ENCODE results near the gene MAGI1. TPM values are rescaled to one million over a fixed set of nuclear protein-coding genes. Genes with fewer than 3 reads are reported as not detected.

MAGI1 gene
- total and polyA plus RNA-seq, 4 donors: 5.0 to 69.2 (median 28.5) TPM

GRCh38 chr3:65745306-65745705 lies 293.4 kb downstream of the MAGI1 start:
- H3K9me3 ChIP-seq (ENCODE audit: control insufficient read depth, low read length): no peaks in the 10 kb centered on the region
- no peaks in the 10 kb centered on the region for H3K27me3 ChIP-seq (ENCODE audit: control insufficient read depth in 1 of 2, insufficient read depth in 2 of 2, low read length in 1 of 2)
- no peak overlapping the region for H3K4me3 ChIP-seq (ENCODE audit: low read length in 2 of 2)
- no peaks in the 10 kb centered on the region for H3K4me1 ChIP-seq (ENCODE audit: control insufficient read depth in 1 of 2, insufficient read depth in 2 of 2, low read length in 2 of 2)
- no peak overlapping the region for H3K27ac ChIP-seq (ENCODE audit: low read depth in 1 of 2, low read length in 2 of 2)
- H3K36me3 ChIP-seq (ENCODE audit: control insufficient read depth in 1 of 2, insufficient read depth in 2 of 2, low read length in 1 of 2): no peaks in the 10 kb centered on the region
- no peak for ATAC-seq (ENCODE audit: low FRiP score)
- intact Hi-C loops (cut with DNase I): no loop called here
- no peak for DNase-seq
- 92 to 99% methylated on average over 2 of the region's 2 CpGs for WGBS, 2 donors

DNA sequence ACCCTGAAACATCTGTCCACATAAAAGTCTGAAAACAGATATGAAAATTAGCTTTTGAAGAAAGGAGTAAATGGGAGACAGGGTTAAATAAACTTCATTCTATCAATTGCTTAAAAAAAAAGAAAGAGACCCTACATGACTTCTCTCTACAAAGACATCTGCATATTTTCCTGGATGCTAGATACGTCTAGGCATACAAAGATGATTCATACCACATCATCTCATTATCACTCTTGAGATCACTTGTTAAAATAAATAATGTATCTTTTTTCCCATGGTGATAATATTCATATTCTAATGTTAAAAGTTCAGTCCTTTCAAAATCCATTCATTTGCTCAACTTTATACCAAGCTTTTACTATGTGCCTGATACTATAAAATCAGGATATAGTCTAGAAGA lies 295.8 kb downstream of the MAGI1 start:
- 70 to 81% methylated on average over 1 of the region's 1 CpG for WGBS, 2 donors
- Histone ChIP-seq H3K4me1 (ENCODE audit: control insufficient read depth in 1 of 2, insufficient read depth in 2 of 2, low read length in 2 of 2) (no peaks in the 10 kb centered on the region), H3K27ac (ENCODE audit: low read depth in 1 of 2, low read length in 2 of 2) (no peak overlapping the region), H3K36me3 (ENCODE audit: control insufficient read depth in 1 of 2, insufficient read depth in 2 of 2, low read length in 1 of 2) (no peaks in the 10 kb centered on the region), H3K9me3 (ENCODE audit: control insufficient read depth, low read length) (no peaks in the 10 kb centered on the region), H3K27me3 (ENCODE audit: control insufficient read depth in 1 of 2, insufficient read depth in 2 of 2, low read length in 1 of 2) (no peaks in the 10 kb centered on the region), H3K4me3 (ENCODE audit: low read length in 2 of 2) (no peak overlapping the region)
- ATAC-seq (ENCODE audit: low FRiP score) (no peak), DNase-seq (no peak)
- intact Hi-C loops (cut with DNase I): no loop called here

GRCh38 chr3:65741540-65741939 lies 297.2 kb downstream of the MAGI1 start:
- DNase-seq (no peak), ATAC-seq (ENCODE audit: low FRiP score) (no peak)
- Histone ChIP-seq H3K4me1 (ENCODE audit: control insufficient read depth in 1 of 2, insufficient read depth in 2 of 2, low read length in 2 of 2) (no peaks in the 10 kb centered on the region), H3K27me3 (ENCODE audit: control insufficient read depth in 1 of 2, insufficient read depth in 2 of 2, low read length in 1 of 2) (no peaks in the 10 kb centered on the region), H3K36me3 (ENCODE audit: control insufficient read depth in 1 of 2, insufficient read depth in 2 of 2, low read length in 1 of 2) (no peaks in the 10 kb centered on the region), H3K4me3 (ENCODE audit: low read length in 2 of 2) (no peak overlapping the region), H3K9me3 (ENCODE audit: control insufficient read depth, low read length) (no peaks in the 10 kb centered on the region), H3K27ac (ENCODE audit: low read depth in 1 of 2, low read length in 2 of 2) (no peak overlapping the region)
- intact Hi-C loops (cut with DNase I): no loop called here
- WGBS, 2 donors: 90 to 91% methylated on average over 4 of the region's 4 CpGs

- Histone ChIP-seq H3K36me3 (ENCODE audit: control insufficient read depth in 1 of 2, insufficient read depth in 2 of 2, low read length in 1 of 2) (no peaks in the 10 kb centered on the region), H3K9me3 (ENCODE audit: control insufficient read depth, low read length) (no peaks in the 10 kb centered on the region), H3K4me3 (ENCODE audit: low read length in 2 of 2) (no peak overlapping the region), H3K27ac (ENCODE audit: low read depth in 1 of 2, low read length in 2 of 2) (no peak overlapping the region), H3K4me1 (ENCODE audit: control insufficient read depth in 1 of 2, insufficient read depth in 2 of 2, low read length in 2 of 2) (no peaks in the 10 kb centered on the region), H3K27me3 (ENCODE audit: control insufficient read depth in 1 of 2, insufficient read depth in 2 of 2, low read length in 1 of 2) (no peaks in the 10 kb centered on the region)
- 56 to 58% methylated on average over 3 of the region's 3 CpGs for WGBS, 2 donors
- intact Hi-C loops (cut with DNase I): loop anchor here in 1 of 2 donors (10.0 kb wide), 1 partner anchor 1205 kb away; no protein-coding TSS in a partner anchor
- no peak for DNase-seq
- ATAC-seq (ENCODE audit: low FRiP score): no peak
Measured at GRCh38 chr3:65739901-65740541, 298.7 kb downstream of the MAGI1 start.

GRCh38 chr3:65734792-65735191 lies 303.9 kb downstream of the MAGI1 start:
- ATAC-seq (ENCODE audit: low FRiP score) (no peak), DNase-seq (no peak)
- WGBS, 2 donors: 81 to 100% methylated on average over 1 of the region's 1 CpG
- no peaks in the 10 kb centered on the region for H3K4me1 ChIP-seq (ENCODE audit: control insufficient read depth in 1 of 2, insufficient read depth in 2 of 2, low read length in 2 of 2)
- H3K36me3 ChIP-seq (ENCODE audit: control insufficient read depth in 1 of 2, insufficient read depth in 2 of 2, low read length in 1 of 2): no peaks in the 10 kb centered on the region
- H3K27ac ChIP-seq (ENCODE audit: low read depth in 1 of 2, low read length in 2 of 2): no peak overlapping the region
- no peaks in the 10 kb centered on the region for H3K9me3 ChIP-seq (ENCODE audit: control insufficient read depth, low read length)
- H3K27me3 ChIP-seq (ENCODE audit: control insufficient read depth in 1 of 2, insufficient read depth in 2 of 2, low read length in 1 of 2): no peaks in the 10 kb centered on the region
- H3K4me3 ChIP-seq (ENCODE audit: low read length in 2 of 2): no peak overlapping the region
- intact Hi-C loops (cut with DNase I): loop anchor here (5.0 to 10.0 kb wide), 4 partner anchors 117 to 1200 kb away; no protein-coding TSS in a partner anchor

DNA sequence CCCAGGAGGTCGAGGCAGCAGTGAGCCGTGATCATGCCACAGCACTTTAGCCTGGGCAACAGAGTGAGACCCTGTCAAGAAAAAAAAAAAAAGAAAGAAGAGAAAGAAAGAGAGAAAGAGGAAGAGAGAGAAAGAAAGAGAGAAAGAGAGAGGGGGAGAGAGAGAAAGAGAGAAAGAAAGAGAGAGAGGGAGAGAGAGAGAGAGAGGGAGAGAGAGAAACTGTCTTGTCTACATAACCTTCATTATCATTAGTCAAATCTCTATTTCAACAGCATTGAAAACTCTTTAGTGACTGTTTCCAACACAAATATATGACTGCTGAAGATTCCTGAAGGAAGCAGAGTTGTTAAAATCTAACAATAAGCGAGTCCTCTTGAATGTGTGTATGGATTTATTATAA lies 304.3 kb downstream of the MAGI1 start:
- Histone ChIP-seq H3K27ac (ENCODE audit: low read depth in 1 of 2, low read length in 2 of 2) (no peak overlapping the region), H3K4me3 (ENCODE audit: low read length in 2 of 2) (no peak overlapping the region), H3K4me1 (ENCODE audit: control insufficient read depth in 1 of 2, insufficient read depth in 2 of 2, low read length in 2 of 2) (no peaks in the 10 kb centered on the region), H3K36me3 (ENCODE audit: control insufficient read depth in 1 of 2, insufficient read depth in 2 of 2, low read length in 1 of 2) (no peaks in the 10 kb centered on the region), H3K27me3 (ENCODE audit: control insufficient read depth in 1 of 2, insufficient read depth in 2 of 2, low read length in 1 of 2) (no peaks in the 10 kb centered on the region), H3K9me3 (ENCODE audit: control insufficient read depth, low read length) (no peaks in the 10 kb centered on the region)
- DNase-seq: no peak
- 89 to 92% methylated on average over 3 of the region's 3 CpGs for WGBS, 2 donors
- intact Hi-C loops (cut with DNase I): loop anchor here (5.0 to 10.0 kb wide), 4 partner anchors 117 to 1200 kb away; no protein-coding TSS in a partner anchor
- no peak for ATAC-seq (ENCODE audit: low FRiP score)

DNA sequence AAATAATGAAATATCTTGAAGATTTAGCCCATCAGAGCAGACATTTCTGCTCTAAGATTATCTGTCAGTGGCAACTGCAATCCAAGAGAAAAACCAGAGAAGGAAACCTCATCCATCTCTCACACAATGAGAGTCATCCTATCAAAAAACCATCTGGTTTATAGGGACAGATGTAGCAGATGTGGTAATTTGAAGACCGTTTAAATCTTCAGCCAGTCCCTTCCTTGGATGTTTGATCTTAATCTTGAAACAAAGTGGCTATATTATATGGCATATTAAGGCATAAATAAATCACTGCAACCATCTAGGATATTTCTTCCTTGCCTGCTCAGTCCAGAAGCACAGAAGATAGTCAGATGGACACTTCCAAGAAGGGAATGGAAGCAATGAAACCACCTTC lies 305.3 kb downstream of the MAGI1 start:
- Histone ChIP-seq H3K27ac (ENCODE audit: low read depth in 1 of 2, low read length in 2 of 2) (no peak overlapping the region), H3K36me3 (ENCODE audit: control insufficient read depth in 1 of 2, insufficient read depth in 2 of 2, low read length in 1 of 2) (no peaks in the 10 kb centered on the region), H3K4me1 (ENCODE audit: control insufficient read depth in 1 of 2, insufficient read depth in 2 of 2, low read length in 2 of 2) (no peaks in the 10 kb centered on the region), H3K4me3 (ENCODE audit: low read length in 2 of 2) (no peak overlapping the region), H3K27me3 (ENCODE audit: control insufficient read depth in 1 of 2, insufficient read depth in 2 of 2, low read length in 1 of 2) (no peaks in the 10 kb centered on the region), H3K9me3 (ENCODE audit: control insufficient read depth, low read length) (no peaks in the 10 kb centered on the region)
- no peak for ATAC-seq (ENCODE audit: low FRiP score)
- intact Hi-C loops (cut with DNase I): loop anchor here (5.0 to 10.0 kb wide), 4 partner anchors 116 to 1199 kb away; no protein-coding TSS in a partner anchor
- DNase-seq: no peak
- WGBS, 2 donors: 88 to 92% methylated on average over 1 of the region's 1 CpG

DNA sequence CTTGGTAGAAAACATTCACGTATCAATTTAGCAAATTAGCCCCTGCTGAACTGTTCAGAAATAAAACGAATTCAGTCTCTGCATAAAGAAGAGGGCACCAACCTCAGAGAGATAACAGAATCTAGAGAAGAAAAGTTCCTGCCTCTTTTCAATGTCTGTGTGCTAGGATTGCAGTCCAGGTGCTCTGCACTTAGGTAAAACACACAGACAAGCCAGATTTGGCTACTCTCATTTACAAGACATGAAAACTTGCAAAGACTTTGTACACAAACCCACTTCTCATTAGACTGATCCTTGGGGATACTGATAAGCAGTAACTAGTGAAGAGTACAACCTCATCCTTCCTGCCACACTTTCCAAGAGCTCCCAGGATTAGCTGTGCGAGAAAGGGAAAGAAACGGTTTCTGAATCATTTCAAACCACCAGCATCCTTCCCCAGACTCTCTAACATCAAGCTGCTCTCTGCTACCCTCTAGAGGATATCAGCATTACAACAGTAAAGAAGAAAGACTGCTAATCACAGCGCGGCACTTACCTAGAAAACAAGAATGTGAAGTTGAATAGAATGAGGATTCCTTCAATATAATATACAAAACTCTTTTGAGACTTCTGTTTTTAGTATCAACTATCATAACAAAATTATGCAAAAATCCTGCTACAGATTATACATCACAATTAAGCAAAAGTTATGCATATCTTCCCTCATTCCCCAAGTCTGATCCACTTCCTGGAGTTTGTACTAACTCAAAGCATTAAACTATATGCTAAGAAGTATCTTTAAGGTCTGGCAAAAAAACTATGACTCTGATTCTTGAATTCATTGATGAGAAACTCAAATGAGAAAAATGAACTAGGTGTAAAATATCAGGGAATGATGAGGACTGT lies 306.4 kb downstream of the MAGI1 start:
- intact Hi-C loops (cut with DNase I): loop anchor here (5.0 to 10.0 kb wide), 4 partner anchors 115 to 1197 kb away; no protein-coding TSS in a partner anchor
- no peak overlapping the region for H3K27ac ChIP-seq (ENCODE audit: low read depth in 1 of 2, low read length in 2 of 2)
- H3K9me3 ChIP-seq (ENCODE audit: control insufficient read depth, low read length): no peaks in the 10 kb centered on the region
- WGBS, 2 donors: 31 to 32% methylated on average over 6 of the region's 6 CpGs
- no peaks in the 10 kb centered on the region for H3K4me1 ChIP-seq (ENCODE audit: control insufficient read depth in 1 of 2, insufficient read depth in 2 of 2, low read length in 2 of 2)
- peak; percentile 77 for ATAC-seq (ENCODE audit: low FRiP score)
- H3K27me3 ChIP-seq (ENCODE audit: control insufficient read depth in 1 of 2, insufficient read depth in 2 of 2, low read length in 1 of 2): no peaks in the 10 kb centered on the region
- H3K36me3 ChIP-seq (ENCODE audit: control insufficient read depth in 1 of 2, insufficient read depth in 2 of 2, low read length in 1 of 2): no peaks in the 10 kb centered on the region
- no peak for DNase-seq
- H3K4me3 ChIP-seq (ENCODE audit: low read length in 2 of 2): no peak overlapping the region
